GM08714 (cell line): Measurements from ENCODE around the gene LAMB2.
A peak's percentile ranks its signal among the peaks of the same experiment; 100 is the strongest.

Source experiments
- H3K4me3 ChIP-seq: fragments of 200-500 bp; sonication (Bioruptor generic); 2 replicates; pipeline ENCODE4 v1.5.1; 2014; ENCODE audit warnings: mild to moderate bottlenecking, low read length, inconsistent platforms
- ZNF274 ChIP-seq: IDR thresholded peaks from 2 replicates; pipeline ENCODE4 v1.6.1; 2012; ENCODE audit warnings: mild to moderate bottlenecking, low read depth, low read length

The LAMB2 gene

DNA sequence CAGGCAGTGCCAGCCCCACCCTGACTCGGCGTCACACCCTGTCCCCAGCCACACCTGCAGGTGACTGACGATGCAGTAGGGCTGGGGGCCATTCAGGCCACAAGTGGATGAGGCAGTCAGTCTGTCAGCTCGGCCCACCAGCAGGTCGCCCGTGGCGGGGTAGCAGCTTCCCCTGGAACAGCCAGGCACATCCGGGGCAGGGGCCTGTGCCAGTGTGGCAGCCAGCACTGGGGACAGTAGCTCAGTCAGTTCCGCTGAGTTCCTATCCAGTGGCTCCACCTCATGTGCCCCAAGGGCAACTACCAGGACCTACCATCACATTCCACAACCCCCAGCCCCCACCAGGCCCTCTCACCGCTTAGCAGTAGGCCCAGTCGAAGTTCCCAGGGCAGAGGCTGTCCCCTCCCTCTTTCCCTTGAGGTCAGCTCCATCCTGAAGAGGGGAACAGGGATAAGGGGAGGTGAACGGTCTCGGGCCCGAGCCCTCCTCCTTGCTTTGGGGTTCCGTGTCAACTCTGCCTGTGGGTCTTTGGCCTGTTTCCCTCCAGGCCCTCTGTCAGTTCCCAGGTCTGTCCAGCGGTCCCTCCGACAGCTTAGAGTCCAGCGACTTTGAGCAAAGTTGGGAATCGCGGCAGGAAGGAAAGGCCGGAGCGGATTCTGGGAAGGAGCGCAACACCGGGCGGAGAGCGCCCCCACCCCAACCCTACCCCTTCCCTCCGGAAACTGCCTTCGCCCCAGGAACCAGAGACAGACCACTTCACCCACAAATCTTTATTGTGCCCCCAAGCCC is at the start of gene LAMB2:
Gene LAMB2 (minus strand): TSS at position 614 of the 789 bp plus-strand sequence. CDS start 183 bp downstream, at position 431.
- no peak within 1 kb of the TSS for H3K4me3 ChIP-seq
- TF ChIP-seq ZNF274: no peak

DNA sequence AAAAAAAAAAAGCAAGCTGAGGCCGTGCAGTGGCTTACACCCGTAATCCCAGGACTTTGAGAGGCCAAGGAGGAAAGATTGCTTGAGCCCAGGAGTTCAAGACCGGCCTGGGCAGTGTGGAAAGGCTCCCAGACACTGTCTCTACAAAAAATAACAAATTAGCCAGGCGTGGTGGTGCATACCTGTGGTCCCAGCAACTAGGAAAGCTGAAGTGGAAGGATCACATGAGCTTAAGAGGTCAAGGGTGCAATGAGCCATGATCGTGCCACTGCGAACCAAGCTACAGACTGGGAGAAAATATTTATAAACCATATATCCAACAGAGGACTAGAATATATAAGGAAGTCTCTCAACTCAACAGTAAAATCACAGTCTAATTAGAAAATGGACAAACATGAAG is 48.5 kb upstream of the LAMB2 start:
- TF ChIP-seq ZNF274: no peak
- no peak overlapping the region for H3K4me3 ChIP-seq

DNA sequence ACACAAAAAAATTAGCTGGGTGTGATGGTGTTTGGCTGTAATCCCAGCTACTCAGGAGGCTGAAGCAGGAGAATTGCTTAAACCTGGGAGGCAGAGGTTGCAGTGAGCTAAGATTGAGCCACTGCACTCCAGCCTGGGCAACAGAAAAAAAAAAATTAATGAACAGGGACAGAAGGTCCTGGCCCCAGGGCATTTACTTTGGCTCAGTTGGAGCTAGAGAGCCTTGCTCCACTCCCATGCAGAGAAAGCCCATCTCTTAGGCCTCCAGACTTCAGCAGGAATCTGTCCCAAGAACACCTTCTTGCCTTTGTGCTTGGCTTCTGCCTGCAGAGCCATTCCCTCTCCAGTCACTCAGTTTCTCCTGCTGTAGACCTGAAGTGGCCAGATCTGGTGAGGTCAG is 47.3 kb upstream of the LAMB2 start:
- no peak overlapping the region for H3K4me3 ChIP-seq
- no peak for TF ChIP-seq ZNF274

DNA sequence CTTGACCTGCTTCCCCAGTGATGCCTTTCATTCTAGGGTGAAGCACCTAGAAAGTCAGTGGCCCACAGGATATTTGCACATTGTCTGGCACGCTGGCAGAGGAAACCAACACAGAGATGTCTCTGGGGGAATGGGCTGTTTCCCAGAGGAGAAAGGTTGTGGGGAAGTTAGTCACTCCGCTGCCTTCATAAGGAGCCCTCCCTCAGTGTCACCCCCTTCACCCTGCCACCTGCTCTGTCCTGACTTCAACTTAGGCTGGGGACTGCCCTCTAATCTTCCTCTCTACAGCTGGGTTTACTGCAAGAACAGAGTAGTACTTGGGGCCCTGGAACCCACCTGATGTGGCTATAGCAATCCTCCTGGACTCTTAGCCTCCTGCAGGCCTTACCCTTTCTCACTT is 44.2 kb upstream of the LAMB2 start:
- no peak for TF ChIP-seq ZNF274

DNA sequence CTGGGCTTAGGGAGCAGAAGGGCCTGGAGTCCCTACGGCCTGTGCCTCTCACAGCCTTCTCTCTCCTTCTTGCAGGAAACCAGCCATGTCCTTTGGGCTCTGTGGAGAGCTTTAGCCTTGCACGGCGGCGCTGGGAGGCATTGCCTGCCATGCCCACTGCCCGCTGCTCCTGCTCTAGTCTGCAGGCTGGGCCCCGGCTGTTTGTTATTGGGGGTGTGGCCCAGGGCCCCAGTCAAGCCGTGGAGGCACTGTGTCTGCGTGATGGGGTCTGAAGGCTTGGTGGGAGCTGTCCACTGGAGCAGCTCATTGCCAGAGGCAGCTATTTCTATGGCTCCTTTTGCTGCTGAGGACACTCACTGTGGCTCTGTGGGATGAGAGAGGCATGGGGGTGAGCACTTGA is 42.7 kb upstream of the LAMB2 start:
- no peak for TF ChIP-seq ZNF274
- H3K4me3 ChIP-seq: no peak overlapping the region

More for the DNA sequence above, 44.2 kb upstream of the LAMB2 start:
- H3K4me3 ChIP-seq: no peak overlapping the region

DNA sequence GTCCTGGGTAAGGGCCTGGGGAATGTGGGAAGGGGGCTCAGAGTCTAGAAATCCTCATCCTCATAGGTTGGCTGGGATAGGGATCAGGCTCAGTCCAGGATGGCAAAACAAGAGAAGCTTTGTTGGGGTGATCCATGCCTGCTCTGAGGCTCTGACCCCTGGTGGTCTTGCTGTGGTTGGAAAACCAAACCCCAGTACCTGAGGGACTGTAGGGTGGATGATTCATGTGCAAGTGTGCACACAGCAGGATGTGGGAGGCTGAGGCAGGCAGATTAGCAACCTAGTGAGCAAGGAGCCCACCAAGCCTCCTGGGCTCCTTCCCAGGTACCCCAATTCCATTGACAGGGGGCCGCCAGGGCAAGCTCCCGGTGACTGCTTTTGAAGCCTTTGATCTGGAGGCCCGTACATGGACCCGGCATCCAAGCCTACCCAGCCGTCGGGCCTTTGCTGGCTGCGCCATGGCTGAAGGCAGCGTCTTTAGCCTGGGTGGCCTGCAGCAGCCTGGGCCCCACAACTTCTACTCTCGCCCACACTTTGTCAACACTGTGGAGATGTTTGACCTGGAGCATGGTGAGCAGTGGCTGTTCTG is 41.6 kb upstream of the LAMB2 start:
- TF ChIP-seq ZNF274: no peak
- no peak overlapping the region for H3K4me3 ChIP-seq

DNA sequence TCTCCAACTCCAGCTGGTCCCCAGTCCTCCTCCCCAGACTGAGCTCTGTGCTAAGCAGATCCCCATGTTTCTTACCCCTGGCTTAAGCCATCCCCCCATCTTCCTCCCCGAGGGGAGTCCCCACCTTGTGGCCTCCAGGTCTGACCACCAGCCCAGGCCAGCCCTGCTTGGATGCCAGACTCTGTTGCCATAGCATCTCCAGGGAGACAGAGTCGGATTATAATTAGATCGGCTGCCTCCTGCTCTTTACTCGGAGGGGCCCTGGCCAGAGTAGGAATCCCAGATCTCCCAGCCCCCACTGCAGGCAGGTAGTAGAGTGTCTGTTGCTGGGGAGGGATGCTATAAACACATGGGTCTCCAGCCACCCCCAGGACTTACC is 40.9 kb upstream of the LAMB2 start:
- TF ChIP-seq ZNF274: no peak
- H3K4me3 ChIP-seq: no peak overlapping the region

DNA sequence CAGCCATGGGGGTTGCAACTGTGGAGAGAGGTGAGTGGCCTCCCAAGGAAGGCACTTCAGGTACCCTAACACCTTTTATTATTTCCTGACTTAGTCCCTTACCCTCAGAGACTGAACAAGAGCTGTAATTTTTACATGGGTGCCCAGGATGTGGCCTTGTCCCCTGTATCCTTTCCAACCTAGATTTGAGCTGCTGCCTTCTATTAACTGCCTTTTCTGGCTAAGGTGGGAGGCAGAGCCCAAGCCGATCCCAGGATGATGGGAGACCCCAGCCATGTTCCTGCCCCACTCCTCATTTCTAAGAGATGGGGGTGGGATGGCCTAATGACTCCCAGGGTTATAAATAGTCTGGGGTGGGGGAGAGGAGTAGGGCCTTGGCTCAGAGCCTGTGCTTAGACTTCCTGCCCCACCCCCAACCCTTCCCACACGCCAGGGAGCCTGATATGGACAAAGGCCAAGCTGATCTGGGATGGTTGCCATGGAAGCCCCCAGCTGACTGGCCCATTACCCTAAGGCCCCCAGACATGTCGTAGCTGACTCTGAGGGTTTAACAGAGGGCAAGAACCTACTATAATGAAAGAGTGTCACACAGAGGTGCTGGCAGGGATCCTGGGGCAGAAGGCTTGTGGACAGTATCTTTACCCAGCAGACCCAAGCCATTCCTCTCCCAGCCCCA is 40.4 kb upstream of the LAMB2 start:
- TF ChIP-seq ZNF274: no peak
- no peak overlapping the region for H3K4me3 ChIP-seq

DNA sequence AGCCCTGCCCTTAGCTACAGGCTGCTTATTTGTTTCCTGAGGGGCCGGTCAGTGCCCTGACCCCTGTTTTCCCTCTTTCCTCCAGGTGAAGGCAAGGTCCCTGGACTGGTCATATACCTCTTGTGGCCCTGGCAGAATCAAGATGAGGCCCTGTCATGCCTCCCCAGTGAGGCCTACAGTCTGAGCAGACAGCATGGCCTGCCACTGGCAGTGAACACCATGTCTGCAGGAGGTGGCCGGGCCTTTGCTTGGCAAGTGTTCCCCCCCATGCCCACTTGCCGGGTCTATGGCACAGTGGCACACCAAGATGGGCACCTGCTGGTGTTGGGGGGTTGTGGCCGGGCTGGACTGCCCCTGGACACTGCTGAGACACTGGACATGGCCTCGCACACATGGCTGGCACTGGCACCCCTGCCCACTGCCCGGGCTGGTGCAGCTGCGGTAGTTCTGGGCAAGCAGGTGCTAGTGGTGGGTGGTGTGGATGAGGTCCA is 39.7 kb upstream of the LAMB2 start:
- TF ChIP-seq ZNF274: no peak
- no peak overlapping the region for H3K4me3 ChIP-seq

DNA sequence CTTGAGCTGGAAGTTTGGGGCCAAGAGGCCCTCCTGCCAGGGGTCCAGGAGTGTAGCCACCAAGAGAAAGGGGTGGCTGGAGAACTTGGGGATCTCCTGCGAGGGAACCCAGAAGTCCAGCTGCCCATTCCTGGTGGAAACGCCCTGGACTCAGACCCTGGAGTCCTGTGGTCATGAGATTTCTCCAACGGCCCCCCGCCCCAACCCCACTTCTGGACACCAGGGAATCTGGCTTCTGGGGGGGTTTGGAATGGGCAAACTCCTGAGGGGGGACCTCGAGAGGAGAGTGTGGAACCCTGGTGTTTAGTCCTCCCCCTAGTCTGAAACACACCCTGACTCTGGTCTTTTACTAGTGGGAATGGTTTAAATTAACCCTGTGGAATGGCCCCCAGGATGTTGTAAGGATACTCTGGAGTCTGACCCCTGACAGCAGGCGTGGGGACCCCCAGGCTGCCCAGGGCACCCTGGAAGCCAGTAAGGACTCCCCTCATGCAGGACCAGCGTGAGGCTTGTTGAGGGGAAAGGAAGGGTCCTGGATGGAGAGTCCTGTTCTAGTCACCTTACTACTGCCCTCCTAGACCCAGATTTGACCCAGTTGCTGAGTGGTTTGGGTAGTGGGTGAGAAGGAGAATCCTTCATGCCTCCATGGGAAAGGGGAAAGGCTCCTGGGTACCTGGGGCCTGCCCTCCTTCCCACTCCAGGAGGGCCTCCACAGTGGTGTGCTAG is 39.1 kb upstream of the LAMB2 start:
- H3K4me3 ChIP-seq: peak overlapping the region; percentile 49; the same call in 1 of the 2 replicates

DNA sequence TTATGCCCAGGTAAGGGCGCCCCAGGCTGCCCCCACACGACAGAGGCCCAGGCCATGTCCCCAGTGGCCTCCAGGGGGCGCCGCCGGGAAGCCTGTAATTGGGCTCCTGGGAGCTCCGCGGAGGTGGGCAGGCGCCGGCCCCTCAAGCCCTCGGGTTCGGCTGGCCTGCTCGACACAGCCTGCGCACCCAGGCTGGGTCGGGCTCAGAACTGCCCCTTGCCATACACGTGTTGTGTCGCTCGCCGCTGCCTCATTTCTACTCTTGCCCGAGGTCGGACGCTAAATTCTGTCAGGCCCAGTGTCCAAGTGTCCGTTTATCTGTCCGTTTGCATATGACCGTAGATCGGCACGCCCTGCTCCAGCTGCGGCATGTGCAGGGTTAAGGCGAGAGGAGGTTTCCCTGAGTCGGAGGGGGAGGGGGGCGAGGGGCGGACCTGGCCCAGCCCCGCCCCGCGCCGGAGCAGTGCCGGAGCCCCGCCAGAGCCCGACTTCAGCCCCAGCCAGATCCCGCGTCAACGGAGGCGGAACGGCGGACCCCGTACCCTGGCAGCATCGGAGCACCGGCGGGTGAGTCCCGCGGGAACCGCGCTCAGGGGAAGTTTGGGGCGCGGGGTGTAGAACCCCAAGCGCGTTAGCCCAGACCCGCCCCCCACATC is 38.4 kb upstream of the LAMB2 start, which contains the start of gene KLHDC8B:
Gene KLHDC8B (plus strand): TSS at position 480 of the 656 bp plus-strand sequence. CDS start 1,172 bp downstream, outside the sequence.
- TF ChIP-seq ZNF274: no peak
- H3K4me3 ChIP-seq: peak within 1 kb of the TSS; percentile 49; the same call in 1 of the 2 replicates

More for the DNA sequence above, 39.1 kb upstream of the LAMB2 start:
- no peak for TF ChIP-seq ZNF274

DNA sequence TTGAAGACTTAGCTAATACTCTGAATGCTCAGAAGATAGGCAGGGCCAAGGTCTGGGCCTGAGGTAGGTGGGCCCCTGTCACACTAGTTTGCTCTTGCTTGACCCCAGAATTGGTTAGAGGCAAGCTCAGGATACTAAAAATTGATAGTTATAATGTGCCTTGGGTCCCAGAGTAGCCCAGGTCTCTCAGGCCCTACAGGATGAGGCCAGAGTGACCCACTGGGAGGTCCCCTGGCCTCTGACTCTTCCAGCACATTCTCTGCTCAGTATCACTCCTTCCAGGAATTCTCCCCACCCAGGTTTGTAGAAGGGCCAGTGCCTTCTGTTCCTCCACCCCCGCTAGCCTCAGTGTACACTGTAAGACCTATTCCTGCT is 37.9 kb upstream of the LAMB2 start:
- no peak for TF ChIP-seq ZNF274
- peak overlapping the region; percentile 49; the same call in 1 of the 2 replicates for H3K4me3 ChIP-seq

DNA sequence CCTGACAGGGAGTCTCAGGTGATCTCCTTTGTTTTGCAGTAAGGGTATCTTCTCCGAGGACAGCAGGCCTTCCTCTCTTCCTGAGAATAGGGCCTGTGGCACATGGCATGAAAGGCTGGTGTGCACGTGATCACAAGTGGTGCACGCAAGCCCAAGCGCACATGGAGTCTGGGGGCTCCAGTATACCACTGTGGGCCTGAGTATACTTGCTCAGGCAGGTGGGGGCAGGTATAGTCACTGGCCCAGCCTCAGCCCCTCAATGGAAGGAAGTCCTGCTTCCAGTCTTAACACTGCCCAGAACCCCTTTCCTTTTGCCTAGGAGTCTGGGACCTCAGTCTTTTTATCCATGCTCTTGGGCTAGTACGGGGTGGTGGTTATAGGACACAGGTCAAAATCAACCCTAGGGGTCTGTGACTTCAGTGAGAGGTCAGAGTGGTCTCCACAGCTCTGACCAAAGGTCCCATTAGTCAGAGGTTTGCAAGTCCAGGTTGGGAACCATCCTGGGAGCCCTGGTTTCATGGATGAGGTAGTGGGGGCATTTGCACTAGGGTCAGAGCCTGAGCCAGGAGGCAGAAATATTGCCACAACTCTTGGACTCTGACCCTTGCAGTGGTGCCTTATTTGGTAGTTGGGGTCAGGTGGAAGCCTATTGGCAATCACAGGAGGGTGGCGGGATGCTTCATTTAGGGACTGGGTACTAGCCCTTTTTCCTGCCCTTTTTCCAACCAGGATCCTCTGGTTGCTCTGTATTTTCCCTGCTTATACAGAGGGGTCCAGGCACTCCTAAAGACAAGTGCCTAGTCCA is 34.1 kb upstream of the LAMB2 start:
- peak overlapping the region; percentile 82; the same call in 1 of the 2 replicates for H3K4me3 ChIP-seq
- TF ChIP-seq ZNF274: no peak
